GM04504 (cell line): ENCODE measurements around the gene BMPR1A.

ENCODE experiments used
- DNase-seq: peaks from one replicate; pipeline ENCODE4 v3.0.0-alpha.2; 2012; ENCODE audit warnings: low read depth

The BMPR1A gene

DNA sequence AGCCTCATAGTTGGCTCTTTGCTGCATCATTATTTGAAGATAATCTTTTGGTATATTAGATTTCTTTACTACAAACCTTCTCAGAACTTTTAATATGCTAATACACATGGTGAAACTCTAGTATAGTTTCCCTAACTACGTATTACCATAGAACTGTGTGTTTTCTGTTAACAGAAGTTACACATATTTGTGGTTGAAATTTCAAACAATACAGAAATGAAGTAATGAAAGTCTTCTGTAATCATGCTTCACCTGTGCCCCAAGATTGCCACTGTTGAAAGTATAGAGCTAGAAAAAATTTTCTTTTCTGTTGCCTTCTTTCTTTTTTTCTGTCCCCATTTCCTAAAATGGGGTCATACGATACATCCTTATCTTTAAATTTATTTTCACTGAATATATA lies 9.1 kb downstream of the BMPR1A start:
- no peak for DNase-seq

DNA sequence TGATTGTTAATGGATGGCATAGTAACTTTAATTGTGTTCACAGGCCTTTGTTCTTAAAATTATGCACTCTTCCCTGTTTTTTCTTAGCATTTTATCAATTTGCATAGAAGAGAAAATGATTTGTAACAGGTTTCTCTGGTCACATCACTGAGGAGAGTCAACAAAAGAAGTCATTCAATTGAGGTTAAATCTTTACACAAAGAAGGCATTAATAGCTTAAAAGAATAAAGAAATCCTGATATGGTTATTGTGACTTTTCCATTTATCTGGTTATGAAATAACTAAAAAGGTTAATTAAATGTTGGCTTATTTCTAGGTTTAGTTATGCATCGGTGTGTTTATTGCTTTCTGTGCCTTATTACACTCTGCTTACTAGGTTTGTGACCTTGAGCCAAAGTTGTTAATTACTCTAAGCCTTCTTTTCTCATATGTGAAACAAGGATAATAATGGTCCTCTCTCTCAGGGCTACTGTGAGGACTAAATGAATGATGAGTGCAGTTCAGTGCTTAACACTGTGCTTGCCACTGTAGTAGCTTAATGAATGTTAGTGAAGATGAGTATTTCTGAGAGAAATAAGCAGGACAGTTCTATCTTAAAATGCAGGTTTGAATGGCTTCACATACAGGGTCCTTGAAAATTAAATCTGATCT lies 12.1 kb downstream of the BMPR1A start:
- DNase-seq: no peak

DNA sequence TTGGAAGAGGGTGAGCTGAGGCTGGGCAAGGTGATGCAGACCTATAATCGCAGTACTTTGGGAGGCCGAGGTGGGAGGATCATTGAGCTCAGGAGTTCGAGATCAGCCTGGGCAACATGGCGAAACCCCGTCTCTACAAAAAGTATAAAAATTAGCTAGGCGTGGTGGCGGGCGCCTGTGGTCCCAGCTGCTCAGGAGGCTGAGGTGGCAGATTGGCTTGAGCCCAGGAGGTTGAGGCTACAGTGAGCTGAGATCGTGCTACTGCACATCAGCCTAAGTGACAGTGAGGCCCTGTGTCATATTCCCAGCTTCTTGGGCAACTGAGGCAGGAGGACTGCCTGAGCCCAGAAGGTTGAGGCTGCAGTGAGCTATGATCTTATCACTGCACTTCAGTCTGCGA lies 13.6 kb downstream of the BMPR1A start:
- DNase-seq: no peak

DNA sequence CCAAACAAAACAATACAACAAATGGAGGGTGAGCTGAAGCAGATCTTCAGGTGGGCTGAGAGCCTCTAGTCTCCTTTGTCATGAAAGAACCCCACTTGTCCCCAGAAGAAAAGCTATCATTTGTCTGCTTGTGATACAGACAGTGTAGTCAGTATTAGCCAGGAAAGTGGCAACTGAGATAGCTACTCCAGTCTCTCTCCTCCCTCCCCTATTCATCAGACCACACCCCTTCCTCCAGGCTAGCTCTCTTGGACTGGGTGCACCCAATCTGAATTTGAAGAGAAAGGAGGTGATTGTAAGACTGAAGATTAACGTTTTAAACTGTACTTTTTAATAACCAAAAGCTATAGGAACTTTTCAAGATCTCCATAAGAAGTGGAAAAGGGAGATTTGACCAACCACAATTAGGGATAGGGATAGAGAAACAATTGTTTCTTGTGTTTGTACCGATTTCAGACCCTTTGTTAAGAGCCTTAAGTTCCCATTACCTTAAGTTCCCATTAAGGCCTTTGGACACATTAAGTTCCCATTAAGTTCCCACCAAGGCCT lies 14.1 kb downstream of the BMPR1A start:
- no peak for DNase-seq

DNA sequence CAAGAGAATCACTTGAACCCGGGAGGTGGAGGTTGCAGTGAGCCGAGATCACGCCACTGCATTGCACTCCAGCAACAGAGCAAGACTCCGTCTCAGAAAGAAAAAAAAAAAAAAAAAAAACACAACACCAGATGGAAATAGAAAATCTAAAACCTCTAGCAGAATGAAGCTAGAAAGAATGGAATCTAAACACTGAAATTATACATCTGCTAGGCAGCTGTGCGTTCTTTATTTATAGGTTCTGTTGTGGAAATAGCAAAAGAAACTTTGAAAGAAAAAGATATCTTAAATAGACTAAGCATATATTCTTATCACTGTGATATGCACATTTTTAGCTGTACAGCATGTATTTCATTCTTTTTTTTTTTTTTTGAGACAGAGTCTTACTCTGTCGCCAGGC lies 17.1 kb downstream of the BMPR1A start:
- no peak for DNase-seq

DNA sequence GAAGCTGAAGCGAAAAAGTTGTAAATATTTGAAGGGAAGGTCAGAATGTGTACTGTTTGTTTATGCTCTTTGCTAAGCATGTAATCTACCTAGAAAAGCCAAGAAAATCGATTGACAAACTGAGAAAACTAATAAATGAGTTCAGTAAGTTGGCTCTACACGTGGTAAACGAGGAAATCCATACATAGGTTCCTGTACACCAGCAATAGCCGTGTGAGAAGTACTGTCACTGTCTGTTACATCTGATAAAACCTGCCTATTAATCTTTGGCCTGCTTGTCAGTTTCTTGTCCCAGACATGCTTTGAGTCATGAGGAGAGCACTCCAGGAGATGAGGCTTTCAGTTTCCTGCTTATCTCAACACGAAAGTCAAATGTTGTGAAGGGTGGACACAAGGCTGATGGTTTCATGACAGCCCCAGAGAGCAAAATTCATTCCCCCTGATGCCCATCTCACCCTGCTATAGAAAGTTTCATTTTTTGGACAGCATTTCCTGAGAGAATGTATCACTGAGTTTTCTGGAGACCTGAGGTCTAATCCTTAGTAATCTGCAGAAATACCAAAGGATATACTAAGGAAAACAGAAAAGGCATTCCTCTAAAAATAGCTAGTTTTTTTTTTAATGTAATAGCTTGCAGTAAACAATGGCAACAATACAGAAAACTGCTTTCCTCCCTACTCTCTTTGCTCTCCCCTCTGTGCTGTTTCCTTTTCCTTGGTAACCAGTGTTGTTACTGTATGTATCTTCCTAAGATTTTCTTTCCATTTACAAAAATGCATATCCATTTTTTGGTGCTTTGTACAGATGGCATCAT lies 18.8 kb downstream of the BMPR1A start:
- no peak for DNase-seq

DNA sequence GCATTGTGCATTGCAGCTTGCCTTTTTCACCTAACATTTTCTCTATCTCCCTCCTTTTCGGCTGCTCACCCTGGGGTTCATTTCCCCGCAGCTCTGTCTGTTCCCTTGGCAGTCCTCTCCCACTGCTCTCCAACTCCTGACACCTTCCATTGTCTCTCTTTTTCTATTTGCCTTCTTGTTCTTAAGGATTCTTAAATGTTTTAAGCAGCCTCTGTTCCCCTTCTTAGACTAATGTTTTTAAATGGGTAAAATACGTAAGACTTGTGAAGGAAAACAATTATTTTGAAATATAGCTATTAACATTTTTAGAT lies 19.4 kb downstream of the BMPR1A start:
- DNase-seq: no peak

DNA sequence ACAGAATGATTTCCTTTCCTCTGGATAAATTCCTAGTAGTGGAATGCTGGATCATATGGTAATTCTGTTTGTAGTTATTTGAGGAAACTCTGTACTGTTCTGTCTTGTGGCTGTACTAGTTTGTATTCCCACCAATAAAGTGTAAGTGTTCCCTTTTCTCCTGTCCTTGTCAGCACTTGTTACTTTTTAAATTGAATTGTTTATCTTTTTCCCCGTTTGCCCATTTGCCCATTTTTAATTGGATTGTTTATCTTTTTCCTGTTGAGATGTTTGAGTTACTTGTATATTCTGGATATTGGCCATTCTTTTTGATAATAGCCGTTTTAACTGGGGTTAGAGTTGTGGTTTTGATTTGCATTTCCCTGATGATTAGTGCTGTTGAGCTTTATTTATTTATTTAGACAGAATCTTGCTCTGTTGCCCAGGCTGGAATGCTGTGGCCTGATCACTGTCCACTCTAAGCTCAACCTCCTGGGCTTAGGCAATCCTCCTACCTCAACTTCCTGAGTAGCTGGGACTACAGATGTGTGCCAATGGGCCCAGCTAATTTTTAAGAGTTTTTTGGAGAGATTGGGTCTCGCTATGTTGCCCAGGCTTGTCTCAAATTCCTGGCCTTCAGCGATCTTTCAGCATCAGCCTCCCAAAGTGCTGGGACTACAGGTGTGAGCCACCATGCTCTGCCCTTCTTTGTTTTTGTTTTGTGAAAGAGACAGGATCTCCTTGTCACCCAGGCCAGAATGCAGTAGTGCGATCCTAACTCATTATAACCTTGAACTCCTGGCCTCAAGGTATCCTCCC lies 23.0 kb downstream of the BMPR1A start:
- DNase-seq: no peak

DNA sequence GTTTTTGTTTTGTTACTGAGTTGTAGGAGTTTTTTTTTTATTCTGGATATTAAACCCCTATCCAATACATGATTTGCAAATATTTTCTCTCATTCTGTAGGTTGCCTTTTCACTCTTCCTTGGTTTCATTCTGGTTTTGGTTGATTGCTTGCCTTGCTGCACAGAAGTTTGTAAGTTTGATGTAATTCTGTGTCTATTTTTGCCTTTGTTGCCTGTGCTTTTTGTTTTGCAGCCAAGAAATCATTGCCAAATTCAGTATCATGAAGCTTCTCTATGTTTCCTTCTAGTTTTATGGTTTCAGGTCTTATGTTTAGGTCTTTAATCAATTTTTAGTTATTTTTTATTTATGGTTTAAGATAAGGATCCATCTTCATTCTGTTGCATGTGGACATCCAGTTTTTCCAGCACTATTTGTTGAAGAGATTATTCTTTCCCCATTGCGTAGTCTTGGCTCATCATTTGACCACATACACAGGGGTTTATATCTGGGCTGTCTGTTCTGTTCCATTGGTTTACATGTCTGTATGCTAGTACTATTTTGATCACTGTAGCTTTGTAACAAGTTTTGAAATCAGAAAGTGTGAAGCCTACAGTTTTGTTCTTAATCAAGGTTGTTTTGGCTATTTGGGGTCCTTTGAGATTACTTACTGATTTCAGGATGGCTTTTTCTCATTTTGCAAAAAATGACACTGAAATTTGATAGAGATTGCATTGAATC lies 26.4 kb downstream of the BMPR1A start:
- no peak for DNase-seq

DNA sequence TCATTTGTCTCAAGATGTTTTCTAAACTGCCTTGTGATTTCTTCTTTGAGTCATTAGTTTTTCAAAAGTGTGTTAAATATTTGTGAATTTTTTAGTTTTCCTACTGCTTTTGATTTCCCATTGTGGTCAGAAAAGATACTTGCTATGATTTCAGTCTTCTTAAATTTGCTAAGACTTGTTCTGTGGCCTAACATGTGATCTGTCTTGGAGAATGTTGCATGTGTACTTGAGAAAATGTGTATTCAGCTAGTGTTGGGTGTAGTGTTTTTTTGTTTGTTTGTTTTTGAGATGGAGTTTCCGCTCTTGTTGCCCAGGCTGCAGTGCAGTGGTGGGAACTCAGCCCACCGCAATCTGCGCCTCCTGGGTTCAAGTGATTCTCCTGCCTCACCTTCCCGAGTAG lies 28.6 kb downstream of the BMPR1A start:
- no peak for DNase-seq

DNA sequence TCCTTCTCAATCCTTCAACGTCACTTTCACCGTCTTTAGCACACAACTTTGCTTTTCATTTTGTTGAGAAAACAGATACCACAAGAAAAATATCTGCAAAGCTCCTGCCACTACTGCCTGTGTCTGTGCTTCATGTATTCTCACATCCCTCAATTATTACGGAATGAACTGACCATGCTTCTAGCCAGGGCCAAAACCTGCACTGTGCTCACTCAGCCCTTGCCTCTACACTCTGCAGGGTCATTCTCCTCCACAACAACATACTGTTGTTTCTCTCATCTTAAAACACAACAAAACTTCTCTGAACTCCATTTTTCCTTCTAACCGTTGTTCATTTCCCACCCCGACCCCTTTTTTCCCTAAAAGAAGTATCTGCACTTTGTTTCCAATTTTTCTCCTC lies 29.5 kb downstream of the BMPR1A start:
- DNase-seq: no peak

DNA sequence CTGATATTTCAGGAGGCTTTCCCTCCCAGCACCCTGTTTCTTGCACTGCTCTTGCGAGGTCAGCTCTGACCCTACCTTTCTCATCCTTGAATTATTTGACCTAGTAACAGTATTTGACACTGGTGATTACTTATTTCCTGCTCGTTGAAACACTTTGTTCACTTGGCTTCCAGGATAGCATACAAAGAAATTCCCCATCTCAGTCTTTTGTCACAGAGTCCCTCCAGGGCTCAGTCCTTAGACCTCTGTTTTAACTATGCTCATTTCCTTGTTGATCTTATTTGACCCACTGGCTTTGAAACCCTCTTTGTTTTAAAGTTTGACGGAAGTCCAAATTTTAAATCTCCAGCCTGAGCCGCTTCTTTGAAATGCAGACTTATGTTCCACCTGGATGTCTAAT lies 29.9 kb downstream of the BMPR1A start:
- DNase-seq: no peak

DNA sequence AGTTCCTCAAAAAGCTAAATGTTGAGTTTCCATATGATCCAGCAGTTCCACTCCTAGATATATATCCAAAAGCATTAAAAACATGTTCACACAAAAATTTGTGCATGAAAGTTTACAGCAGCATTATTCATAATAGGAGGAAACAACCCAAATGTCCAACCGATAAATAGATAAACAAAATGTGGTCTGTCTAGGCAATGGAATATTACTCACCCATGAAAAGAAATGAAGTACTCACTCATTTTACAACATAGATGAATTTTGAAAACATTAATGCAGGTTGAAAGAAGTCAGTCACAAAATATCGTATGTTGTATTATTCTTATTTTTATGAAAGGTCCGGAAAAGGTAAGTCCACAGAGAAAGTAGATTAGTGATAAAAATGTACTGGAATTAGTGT lies 34.0 kb downstream of the BMPR1A start:
- DNase-seq: no peak

DNA sequence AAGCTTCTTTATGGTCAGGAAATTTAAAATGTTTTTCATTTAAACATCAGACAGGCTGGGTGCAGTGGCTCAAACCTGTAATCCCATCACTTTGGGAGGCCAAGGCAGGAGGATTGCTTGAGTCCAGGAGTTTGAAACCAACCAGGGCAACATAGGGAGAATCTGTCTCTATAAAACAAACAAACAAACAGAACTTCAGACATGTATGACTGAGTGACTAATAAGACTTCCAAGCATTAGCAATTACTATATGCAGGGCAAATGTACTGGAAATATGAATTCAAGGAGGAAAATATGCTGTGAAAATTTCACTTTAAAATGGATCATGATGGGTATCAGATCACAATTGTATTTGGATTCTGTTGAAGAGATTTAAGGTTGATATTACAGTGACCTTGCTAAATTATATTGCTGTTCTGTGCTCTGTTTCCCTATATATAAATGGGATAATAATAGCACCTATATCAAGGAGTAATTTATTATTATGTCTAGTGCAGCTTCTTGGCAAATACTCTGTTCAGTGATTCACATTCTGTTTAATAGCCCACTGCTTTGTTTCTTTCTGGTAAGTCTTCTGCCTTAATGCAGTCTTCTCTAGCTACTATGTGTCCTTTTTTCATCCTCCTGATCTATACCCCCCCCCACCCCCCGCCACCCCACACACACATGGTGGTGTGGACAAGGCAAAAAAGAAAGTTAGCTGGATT lies 36.2 kb downstream of the BMPR1A start:
- DNase-seq: no peak

DNA sequence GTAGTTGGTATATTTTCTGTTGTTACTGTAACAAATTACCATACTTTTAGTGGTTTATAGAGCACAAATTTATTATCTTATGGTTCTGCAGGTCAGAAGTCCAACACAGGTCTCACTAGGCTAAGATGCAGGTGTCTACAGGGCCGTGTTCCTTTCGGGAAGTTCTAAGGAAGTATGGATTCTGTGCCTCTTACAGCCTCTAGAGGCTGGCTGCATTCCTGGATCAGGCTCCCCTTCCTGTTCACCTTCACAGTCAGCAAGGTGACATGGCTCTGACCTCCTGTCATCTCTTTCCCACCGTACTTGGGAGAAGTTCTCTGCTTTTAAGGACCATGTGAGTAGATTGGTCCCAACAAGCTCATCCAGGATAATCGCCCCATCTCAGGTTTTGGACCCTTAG lies 37.3 kb downstream of the BMPR1A start:
- DNase-seq: no peak

DNA sequence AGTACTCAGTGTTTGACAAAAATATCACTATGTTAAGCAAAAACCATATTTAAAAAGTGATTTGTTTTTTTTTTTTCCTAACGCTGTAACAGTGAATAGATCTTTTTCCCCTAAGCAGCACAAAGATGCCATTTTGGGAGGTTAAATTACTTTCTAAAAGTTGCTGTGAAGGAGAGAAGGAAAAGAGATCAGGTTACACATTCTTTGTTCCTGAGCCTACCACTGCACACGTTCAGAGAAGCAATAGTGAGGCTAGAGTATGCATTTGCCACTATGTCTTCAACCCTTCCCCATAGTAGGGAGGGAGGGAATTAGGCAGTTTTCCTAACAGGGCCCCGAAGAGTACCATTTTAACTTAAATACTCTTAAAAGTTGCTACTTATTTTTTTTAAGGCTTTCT lies 38.9 kb downstream of the BMPR1A start:
- no peak for DNase-seq

DNA sequence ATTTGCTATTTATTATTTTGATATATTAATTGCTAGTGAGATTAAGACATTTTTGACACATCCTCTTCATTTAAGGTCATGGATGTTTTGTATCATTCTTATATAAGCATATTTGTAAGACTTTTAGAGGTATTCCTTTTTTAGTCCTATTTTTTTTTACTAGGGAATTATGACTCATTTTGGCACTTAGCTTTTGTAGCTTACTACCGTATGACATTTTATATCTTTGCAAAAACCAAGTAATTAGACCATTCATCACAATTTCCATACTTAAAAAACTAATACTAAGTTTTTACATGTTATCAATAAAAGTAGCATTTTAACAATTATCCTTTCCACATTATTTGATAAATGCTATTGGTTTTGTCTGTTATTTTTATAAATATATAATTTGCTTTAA lies 41.6 kb downstream of the BMPR1A start:
- DNase-seq: no peak

DNA sequence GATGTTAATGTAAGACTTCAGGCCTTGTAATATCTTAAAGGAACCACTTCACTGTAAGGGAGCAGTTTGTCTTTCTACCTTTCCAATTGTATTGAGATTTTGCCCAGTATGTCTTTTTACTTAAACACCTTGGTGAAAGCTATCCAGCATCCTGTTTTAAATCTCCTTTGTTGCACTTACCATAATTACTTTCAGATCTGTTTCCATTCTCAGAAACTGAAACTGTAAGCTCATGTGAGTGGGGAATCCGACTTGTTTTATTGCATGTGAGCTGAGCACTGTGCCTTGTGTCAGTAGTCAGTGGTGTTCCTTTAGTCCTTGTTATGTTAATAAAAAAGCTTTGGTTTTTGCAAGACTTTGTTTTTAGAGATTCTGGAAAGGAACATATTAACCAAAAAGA lies 42.2 kb downstream of the BMPR1A start:
- no peak for DNase-seq

DNA sequence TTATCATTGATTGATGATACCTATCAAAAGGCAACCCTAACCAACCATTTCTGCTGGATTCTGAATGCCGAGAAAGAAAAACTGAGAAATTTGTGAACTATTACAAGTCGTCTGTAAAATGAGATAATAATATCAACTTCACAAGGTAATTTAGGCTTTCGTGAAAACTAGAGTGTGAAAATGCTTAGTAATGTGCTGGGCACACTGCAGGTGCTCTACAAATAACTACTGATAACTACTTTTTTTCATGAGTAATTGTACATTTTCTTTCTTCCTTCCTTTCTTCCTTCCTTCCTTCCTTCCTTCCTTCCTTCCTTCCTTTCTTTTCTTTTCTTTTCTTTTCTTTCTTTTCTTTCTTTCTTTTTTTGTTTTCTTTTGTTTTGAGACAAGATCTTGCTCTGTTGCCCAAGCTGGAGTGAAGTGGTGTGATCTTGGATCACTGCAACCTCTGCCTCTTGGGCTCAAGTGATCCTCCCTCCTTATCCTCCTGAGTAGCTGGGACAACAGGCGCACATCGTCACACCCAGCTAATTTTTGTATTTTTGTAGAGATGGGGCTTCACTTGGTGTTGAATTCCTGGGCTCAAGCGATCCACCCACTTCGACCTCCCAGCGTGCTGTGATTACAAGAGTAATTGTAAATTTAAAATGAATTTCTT lies 42.9 kb downstream of the BMPR1A start:
- no peak for DNase-seq

DNA sequence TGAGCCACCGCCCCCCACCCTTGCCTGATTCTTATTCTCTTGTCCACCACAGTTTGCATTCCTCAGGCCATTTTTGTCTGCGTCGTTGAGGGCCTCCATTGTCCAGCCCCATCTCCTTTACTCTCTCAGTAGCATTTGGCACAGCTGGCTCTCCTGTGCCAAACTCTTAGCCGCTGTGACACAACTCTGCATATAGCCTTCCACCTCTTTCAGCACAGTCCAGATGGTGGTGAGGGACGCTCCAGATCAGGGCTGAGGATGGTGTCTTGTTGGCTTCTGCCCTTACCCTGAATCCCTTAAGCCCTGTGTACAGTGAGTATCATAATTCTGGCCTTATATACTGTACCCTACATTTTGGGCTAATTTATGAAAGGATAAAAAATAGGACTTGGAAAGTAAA lies 45.6 kb downstream of the BMPR1A start:
- DNase-seq: no peak

DNA sequence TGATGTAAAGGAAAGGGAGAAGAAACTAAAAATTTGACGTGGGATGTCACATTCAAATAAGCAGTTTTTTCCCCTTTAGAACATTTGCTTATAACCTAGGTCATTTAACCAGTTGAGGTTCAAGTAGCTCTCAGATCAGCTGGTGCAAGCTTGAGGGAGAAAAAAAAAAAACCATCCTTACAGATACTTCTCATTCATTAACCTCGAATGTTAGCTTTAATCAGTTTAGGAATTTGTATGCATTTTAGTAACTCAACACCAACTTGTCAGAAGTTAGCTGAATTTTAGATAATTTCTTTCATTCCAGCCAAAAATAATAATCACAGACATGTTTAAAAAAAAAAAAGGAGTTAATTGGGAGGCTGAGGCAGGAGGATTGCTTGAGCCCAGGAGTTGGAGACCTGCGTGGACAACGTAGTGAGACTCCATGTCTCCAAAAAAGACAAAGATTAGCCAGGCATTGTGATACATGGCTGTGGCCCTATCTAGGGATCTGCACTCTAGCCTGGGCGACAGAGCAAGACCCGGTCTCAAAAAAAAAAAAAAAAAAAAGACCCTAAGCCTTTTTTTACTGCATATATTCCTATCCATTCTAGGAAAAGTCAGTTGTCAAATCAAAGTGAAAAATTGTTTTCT lies 46.2 kb downstream of the BMPR1A start:
- no peak for DNase-seq
